ENCODE measurements around the gene SEH1L.
A peak's percentile ranks its signal among the peaks of the same experiment; 100 is the strongest.
"Not testable (repeated sequence)": the region's sequence is repeated elsewhere in the genome, so short reads cannot be mapped to it uniquely, and the experiment has no call there.

The SEH1L gene

DNA sequence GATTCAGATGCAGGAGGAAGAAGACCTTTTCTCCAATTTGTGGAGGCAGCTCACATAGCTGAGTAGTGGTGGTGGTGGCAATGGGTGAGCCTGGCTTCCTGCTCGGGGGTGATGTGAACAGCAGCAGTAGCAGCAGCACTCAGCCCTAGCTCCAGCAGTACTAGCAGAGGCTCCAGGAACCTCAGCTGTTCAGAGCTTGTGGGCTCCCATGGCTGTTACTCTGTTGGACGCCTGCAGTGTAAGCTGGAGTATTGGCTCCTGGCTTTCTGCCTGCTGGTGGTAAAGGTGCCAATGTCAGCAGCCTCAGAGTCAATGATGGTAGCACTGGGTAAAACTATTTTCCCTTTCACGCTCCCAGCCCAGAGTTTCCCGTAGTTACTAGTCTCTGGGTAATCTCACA lies 3.1 kb upstream of the SEH1L start:
- DNase-seq (ENCODE audit: low read depth): no peak

DNA sequence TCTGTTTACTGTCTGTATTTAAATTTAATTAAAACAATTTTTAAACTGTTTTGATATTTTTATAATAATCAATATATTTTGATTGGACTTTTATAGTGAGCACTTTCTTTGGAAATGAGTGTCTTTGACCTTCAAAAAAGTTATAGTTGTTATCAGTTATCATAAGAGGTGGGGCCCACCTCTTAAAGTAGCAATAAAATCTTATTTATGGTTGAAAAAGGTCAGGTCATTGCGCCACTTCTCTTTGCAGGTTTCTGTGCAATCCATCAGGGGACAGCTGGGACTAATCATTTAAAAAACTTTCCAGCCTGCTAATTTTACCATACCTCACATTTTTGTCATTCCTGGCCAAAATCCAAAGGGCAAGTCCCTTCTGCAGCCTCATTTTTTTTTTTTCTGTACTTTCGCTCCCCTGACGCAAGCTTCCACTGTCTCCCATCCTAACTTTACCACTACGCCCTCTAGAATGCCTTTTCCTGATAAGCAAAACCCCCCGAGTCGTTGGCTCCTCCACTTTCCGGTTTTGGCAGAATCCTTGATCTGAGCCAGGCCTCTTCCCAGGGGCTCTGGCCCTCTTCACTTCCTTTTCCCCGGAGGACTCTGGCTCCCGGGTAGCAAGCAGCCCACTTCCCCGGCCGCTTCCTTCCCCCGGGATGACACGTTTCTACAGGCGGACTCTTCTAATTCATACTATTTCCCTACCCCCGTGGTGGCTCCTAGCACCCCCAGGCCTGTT lies 1.1 kb upstream of the SEH1L start:
- DNase-seq (ENCODE audit: low read depth): peak; percentile 2

DNA sequence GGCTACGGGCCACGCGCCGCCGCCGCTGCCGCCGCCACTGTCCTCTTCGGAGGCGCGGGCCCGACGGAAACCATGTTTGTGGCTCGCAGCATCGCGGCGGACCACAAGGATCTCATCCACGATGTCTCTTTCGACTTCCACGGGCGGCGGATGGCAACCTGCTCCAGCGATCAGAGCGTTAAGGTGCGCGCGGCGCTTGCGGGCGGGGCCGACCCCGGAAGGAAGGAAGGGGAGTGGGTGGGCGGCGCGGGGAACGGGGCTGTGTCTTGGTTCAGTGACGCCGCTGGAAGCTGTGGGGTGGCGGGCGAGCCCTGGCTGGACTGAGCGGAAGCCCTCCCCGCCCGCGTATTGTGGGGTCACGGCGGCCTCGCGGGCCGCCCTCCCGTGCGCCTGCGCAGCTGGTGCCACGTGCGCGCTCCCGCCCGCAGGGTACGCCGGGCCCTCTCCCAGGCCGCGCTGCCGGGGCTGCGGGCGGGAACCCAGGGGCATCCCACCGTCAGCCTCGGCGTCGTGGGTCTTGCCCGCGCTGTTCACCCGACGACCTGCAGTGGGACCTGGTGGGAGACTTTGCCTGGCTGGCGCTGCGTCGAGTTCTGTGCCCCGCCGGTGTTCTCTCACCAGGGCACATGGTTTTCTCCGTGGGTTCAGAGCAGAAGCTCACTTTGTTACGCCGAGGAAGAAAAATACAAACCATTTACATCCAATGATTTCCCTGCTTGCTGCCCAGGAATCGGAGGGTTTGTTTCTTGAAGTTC lies 416 bp downstream of the SEH1L start:
- peak; percentile 97 for DNase-seq (ENCODE audit: low read depth)

- no peak for DNase-seq (ENCODE audit: low read depth)
Observed at GRCh38 chr18:12958478-12958877, 10.7 kb downstream of the SEH1L start.

DNA sequence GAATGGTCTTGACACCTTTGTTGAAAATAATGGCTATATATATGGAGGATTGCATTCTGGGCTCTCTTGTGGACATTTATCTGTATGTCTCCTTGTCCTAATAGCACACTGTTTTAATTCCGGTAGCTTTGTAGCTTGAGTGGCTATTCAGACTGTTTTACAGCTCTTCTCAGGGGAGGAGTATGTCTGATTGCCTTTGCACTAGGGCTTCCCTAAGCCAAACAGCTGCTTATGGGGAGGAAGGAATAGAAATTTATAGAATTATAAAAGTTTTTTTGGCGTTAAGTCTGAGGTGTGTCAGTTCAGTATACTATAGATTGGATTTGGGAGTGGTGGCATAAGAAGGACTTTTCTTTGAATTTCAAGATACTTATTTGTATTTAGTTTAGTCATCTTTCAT lies 12.6 kb downstream of the SEH1L start:
- no peak for DNase-seq (ENCODE audit: low read depth)

- no peak for DNase-seq (ENCODE audit: low read depth)
Observed at GRCh38 chr18:12960853-12961397, 13.1 kb downstream of the SEH1L start.

DNA sequence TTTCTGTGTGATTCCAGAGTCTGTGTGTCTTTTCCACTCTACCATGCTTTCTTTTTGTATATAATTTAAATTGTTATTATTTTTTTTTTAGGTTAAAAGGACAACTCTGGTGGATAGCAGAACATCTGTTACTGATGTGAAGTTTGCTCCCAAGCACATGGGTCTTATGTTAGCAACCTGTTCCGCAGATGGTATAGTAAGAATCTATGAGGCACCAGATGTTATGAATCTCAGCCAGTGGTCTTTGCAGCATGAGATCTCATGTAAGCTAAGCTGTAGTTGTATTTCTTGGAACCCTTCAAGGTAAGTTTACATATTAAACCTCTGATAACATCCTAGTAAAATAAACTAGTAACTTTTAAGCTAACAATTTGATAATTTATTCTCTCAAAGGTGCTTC lies 15.3 kb downstream of the SEH1L start:
- no peak for DNase-seq (ENCODE audit: low read depth)

DNA sequence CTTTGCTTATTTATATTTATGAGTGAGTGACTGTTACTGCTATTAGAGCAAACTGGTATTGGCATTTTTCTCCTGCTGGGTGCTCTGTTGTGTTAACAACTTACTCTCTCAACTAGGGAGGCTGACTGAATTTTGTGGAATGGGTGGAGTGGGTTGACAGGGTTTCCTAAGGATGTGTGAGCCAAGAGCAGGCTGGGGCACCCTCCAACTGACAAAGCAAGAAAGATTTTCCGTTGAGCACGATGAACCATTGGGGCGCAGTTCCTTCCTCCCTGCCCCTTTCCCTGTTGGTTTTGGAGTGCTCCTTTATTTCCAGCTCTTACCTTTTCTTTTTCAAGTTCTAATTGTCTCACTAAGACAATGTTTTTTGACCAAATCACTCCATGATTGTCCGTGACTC lies 20.3 kb downstream of the SEH1L start:
- no peak for DNase-seq (ENCODE audit: low read depth)

GRCh38 chr18:12968619-12969018 lies 20.8 kb downstream of the SEH1L start:
- DNase-seq (ENCODE audit: low read depth): no peak

DNA sequence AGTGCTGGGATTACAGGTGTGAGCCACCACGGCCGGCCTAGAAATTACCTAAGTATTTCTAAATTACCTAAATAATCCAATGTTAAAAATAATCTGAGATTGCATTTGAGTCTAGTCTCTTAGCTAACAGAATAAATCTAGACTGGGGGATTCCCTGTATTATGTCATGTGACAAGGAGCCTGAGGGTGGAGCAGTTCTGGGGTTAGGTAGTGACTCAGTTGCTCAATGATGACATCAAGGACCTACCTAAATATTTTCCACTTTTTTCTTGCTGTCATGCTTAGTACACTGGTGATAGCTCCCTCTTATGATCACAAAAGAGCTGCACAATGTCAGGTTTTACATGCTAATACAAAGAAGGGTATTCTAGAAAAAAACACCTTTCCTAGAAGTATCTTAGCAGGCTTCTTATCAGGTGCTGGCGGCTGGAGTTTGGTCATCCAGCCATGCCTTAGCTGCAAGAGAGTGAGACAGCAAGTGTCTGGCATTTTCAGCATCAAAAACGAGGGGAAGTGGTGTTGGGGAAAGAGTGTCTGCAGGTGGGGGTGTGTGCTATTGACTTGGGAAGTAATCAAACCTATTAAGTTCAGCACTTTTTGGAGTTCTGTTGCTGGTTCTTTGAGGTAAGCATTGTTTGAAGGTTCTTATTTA lies 25.9 kb downstream of the SEH1L start:
- no peak for DNase-seq (ENCODE audit: low read depth)

DNA sequence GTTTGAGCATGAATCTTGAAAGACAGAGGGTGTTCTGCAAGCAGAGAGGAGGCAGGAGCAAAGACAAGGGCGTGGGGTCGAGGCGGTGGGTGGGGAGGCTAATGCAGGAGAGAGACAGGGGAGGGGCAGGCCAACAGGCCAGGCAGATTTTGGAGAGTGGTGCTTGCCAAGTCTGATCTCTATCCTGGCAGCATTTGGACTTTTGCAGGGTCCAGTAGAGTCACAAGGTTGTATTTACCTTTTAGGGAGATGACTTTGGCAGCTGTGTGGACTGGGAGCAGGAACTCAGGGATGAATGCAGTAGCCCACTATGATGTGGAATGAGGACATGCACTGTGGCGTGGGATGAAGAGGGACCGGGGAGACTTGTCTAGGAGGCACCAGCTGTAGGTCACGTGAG lies 27.7 kb downstream of the SEH1L start:
- no peak for DNase-seq (ENCODE audit: low read depth)

DNA sequence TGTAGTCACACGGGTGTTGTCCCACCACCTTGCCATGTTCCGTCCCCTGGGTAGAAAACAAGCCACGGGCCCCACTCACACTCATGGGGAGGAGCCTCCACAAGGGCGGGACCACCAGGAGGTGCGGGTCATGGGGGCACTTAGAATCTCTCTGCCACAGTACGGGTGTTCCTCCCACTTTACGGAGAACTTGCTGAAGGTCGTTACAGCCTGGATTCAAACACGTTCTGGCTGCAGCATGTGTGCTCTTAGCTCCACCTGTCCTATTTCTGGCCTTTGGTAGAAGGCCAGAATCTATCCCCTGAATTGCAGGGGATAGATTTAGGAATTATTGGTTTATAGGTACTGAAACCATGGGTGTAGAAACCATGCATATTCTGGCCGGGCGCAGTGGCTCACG lies 28.5 kb downstream of the SEH1L start:
- no peak for DNase-seq (ENCODE audit: low read depth)

- DNase-seq (ENCODE audit: low read depth): not testable (repeated sequence)
Observed at GRCh38 chr18:12980065-12980464, 32.3 kb downstream of the SEH1L start.

- no peak for DNase-seq (ENCODE audit: low read depth)
Observed at GRCh38 chr18:12989397-12990122, 41.7 kb downstream of the SEH1L start.

GRCh38 chr18:12990123-12990475 lies 42.3 kb downstream of the SEH1L start:
- DNase-seq (ENCODE audit: low read depth): peak; percentile 23

GRCh38 chr18:12990641-12990966 lies 42.8 kb downstream of the SEH1L start:
- DNase-seq (ENCODE audit: low read depth): no peak

DNA sequence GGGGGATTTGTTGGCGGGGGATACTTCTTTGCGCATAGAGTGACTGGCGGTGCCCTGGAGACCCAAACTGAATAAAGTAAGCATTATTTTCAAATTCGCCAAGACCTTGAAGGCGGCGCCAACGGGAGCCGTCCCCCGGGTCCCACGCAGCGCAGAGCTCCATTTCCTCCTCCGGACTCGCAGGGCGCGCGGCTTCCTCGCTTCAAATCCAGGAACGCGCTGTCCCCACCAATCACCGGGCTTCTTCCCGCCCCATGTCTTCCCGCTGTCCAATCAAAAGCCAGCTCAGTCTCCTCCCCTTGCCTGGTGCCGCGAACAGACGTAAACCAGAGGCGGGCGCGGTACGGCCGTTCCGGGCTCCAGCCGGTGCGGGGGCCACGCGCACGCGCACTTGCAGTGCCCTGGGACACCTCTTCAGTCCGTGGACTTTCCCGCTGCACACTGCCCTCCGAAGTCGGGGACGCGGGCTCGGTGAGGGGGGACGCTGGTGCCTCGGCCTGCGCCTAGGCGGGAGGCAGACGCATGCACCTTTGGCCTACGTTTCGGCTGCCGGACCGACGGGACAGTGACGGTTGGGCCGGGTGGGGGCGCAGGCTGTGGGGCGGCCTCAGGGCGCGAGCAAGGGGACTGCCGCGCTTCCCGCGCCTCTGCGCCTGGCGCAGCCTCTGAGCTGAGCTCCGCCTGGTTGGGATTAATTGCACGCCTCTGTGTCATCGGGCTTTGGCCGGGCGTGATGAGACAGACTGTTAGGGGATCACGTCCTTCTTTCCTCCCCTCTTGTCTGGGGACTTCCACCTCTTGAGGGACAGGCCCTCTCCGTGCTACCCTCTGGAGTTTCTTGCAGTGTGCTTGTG lies 43.4 kb downstream of the SEH1L start, which contains the start of gene CEP192:
Gene CEP192, plus strand, starts transcription at position 396 of the 854 bp plus-strand sequence. CDS start 8,063 bp downstream, outside the sequence.
- peak; percentile 97 for DNase-seq (ENCODE audit: low read depth)

- no peak for DNase-seq (ENCODE audit: low read depth)
Observed at GRCh38 chr18:12991821-12992179, 44.0 kb downstream of the SEH1L start.

DNA sequence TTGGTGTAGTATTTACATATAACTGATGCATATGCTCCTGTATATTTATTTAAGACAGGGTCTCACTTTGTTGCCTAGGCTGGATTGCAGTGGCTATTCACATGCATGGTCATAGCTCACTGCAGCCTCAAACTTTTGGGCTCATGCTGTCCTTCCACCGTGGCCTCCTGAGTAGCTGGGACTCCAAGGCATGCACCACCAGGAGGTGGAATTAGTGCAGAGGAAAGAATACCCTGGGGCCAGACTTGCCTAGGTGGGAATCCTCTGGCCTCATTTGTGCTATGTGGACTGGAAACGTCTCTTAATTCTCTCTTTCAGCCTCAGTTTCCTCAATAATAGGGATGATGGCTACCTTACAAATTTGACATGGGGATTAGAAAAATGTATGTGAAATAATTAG lies 45.6 kb downstream of the SEH1L start:
- DNase-seq (ENCODE audit: low read depth): no peak

DNA sequence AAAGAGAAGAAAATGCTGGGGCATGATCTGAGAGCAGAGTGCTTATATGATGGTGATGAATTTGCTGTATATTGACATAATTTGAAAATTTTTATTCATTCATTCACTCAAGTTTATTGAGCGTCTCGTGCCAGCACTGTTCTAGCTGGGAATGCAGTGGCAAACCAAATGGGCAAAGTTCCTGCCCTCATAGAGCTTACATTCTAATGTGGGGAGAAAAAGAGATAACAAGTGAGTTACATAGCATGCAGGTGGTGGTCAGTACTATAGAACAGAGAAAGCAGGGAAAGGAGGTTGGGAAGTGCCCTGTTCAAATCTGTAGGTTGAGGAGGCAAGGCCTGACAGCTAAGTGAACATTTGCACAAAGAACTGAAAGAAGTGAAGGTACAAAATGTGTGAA lies 47.6 kb downstream of the SEH1L start:
- DNase-seq (ENCODE audit: low read depth): no peak

DNA sequence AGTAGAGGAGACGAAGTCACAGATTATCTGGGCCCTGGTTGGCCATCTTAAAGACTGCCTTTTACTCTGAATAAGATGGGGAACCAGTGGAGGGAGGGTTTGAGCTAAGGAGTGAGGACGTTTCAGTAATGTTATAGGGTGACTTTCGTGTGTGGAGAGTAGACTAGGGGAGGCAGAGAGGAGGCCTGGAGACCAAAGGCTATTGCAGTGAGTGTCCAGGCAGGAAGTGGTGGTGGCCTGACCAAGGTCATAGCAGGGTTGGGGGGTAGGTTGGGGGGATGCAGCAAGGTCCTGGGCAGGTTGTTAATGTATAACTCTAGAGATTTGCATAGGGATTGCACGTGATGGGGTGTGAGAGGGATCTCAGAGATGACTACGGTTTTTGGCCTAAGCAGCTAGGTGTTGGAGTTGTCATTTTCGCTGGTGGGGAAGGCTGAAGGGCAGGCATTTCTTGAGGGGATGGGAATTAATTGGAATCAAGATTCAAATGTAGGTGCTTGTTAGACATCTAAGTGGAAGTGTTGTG lies 48.2 kb downstream of the SEH1L start:
- no peak for DNase-seq (ENCODE audit: low read depth)

Data from activated T-cell treated with anti-CD3 and anti-CD28 coated beads for 24 hours (primary cell).